Stimulated activated CD8-positive, alpha-beta memory T cell treated with anti-CD3 and anti-CD28 coated beads, Interleukin-7, amount 100 ng/mL, for 1 hour (primary cell): ENCODE measurements around the gene HOPX.
"Not testable (repeated sequence)": the region's sequence is repeated elsewhere in the genome, so short reads cannot be mapped to it uniquely, and the experiment has no call there.

Experiments used
- DNase-seq, 2 donors: peaks; one replicate each; pipeline ENCODE4 v3.0.0-alpha.2; 2020; ENCODE audit warnings: low read depth in 2 of 2

Gene HOPX

GRCh38 chr4:56681158-56681852 is at the start of gene HOPX:
HOPX (minus strand) TSS chr4:56681296; CDS start chr4:56657816, 23,480 bp downstream.
- no peak for DNase-seq

DNA sequence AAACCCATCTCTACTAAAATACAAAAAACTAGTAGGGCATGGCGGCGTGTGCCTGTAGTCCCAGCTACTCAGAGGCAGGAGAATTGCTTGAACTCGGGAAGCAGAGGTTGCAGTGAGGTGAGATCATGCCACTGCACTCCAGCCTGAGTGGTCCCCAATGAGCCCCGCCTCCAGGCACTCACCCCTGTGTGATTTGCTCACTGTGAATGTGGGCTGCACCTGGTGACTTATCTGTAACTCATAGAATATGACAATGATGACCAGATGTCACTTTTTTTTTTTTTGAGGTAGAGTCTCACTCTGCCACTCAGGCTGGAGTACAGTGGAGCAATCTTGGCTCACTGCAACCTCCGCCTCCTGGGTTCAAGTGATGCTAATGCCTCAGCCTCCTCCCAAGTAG is 49.0 kb upstream of the HOPX start:
- no peak for DNase-seq

- no peak for DNase-seq
Observed at GRCh38 chr4:56728512-56728911, 47.4 kb upstream of the HOPX start.

DNA sequence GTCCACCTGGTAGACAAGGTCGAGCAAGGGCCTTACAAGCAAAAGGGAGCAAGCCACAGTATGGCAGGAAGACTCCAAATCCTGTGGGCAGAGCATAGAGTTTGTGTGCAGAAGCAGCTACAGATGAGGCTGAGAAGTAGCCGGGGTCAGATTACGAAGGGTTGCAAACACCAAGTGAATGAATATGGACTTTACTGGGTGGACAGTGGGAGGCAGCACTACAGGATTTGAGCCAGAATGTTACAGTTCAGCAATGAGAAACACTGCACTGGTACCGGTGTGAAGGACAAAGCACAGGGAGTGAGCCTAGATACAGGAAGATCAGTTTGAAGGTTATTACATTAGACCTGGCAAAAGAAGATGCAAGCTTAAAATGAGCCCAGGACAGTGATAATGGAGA is 46.1 kb upstream of the HOPX start:
- no peak for DNase-seq

DNA sequence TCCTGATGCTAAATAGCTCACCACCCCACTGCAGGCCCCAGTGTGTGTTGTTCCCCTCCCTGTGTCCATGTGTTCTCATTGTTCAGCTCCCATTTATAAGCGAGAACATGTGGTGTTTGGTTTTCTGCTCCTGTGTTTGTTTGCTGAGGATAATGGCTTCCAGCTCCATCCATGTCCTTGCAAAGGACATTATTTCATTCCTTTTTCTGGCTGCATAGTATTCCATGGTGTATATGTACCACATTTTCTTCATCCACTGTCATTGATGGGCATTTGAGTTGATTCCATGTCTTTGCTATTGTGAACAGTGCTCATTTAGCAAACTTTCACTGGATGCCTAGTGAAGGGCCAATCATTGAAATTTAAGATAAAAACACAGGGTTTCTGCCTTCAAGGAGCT is 45.5 kb upstream of the HOPX start:
- DNase-seq, result not testable (repeated sequence)

GRCh38 chr4:56723659-56724230 is 42.6 kb upstream of the HOPX start:
- DNase-seq, result no peak

DNA sequence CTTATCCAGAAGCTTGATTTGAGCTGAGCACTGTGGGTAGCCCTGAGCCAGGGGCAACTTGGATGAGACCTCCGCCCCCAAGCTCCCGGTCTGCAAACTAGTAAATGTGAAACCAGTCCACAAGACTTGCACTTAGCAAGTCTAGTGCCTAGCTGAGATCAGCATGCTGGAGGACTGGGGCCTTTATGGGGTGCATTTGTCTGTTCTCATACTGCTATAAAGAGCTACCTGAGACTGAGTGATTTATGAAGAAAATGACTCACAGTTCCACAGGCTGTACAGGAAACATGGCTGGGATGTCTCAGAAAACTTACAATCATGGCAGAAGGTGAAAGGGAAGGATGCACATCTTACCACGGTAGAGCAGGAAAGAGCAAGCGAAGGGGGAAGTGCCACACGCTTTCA is 42.1 kb upstream of the HOPX start:
- DNase-seq, result no peak

GRCh38 chr4:56708146-56708545 is 27.1 kb upstream of the HOPX start:
- DNase-seq, result no peak

GRCh38 chr4:56705966-56706365 is 24.9 kb upstream of the HOPX start:
- DNase-seq, result no peak

DNA sequence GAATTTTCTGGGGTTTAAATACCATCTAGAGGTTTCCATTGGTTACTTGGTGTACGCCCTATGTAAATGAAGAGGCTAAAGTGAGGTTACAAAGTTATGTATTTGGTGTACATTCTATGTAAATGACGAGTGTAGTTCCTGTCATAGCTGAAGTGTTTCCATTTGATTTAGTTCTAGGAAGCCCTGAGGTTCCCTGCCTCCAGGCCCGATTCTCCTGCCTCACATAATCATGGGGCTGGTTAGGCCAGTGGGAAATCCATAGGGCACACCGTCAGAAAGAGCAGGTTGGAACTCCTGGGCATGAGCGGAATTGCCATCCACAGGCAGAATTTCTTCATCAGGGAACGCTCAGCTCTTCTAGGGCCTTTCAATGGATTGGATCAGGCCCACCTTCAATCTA is 24.2 kb upstream of the HOPX start:
- no peak for DNase-seq

- no peak for DNase-seq
Observed at GRCh38 chr4:56704089-56704871, 23.2 kb upstream of the HOPX start.

GRCh38 chr4:56703378-56703777 is 22.3 kb upstream of the HOPX start:
- DNase-seq, result no peak

- DNase-seq, result no peak
Observed at GRCh38 chr4:56701644-56702043, 20.5 kb upstream of the HOPX start.

GRCh38 chr4:56701161-56701480 is 20.0 kb upstream of the HOPX start:
- DNase-seq, result no peak

DNA sequence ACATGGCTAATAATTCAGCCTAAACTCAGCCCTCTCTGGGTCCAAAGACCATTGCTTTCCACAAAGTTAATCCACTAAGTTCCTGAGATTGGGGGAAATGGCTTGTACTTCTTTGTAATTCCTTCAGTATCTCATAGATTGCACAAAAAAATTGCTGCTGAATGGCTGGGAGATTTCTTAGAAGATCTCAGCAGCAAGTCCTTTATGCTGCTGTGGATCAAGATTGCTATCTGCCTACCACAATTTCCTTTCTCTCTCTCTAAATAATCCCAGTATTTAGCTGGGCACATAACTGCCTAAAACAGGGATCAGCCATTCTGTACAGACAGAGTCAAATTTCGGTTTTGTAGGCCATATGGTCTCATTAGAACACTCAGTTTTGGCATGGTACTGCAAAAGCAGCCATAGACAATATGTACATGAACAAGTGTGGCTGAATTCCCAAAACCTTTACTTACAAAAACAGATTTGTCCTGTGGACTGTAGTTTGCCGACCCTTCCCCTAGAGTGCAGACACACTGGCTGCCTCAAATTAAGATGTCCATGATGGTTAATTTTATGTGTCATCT is 18.5 kb upstream of the HOPX start:
- no peak for DNase-seq

DNA sequence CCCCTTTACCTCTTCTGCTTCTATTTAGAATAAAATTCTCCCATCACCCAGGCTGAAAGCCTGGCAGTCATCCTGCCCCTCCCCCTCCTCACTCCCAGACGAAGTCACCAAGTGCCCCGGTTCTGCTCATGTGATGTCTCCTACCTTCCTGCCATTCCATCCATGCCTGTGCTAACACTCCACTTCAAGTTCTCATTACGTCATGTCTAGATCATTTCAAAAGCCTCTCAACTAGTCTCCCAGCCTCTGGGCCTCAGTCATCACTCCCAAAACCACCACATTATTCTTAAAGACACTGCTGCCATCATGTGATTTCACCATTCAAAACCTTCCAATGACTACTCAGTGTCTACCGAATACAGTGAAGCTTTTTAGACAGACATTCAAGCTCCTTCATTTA is 17.2 kb upstream of the HOPX start:
- DNase-seq, result no peak

- DNase-seq, result no peak
Observed at GRCh38 chr4:56696056-56696455, 15.0 kb upstream of the HOPX start.

- not testable (repeated sequence) for DNase-seq
Observed at GRCh38 chr4:56693476-56693875, 12.4 kb upstream of the HOPX start.

DNA sequence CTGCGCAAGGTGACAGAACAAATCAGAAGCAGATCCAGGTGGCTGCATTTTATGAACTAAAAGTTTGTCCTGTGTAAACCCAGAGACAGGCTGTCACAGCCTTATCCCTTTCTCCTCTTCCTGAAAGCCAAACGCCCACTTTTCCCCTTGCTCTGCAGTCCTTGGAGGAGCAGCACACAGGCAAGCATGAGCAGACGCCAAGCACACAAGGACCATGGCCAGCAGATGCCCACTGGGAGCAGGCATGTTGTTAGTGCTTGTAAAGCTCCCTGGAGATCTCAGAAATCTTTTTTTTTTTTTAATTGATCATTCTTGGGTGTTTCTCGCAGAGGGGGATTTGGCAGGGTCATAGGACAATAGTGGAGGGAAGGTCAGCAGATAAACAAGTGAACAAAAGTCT is 11.5 kb upstream of the HOPX start:
- no peak for DNase-seq

- no peak for DNase-seq
Observed at GRCh38 chr4:56691425-56691824, 10.3 kb upstream of the HOPX start.

GRCh38 chr4:56690393-56690792 is 9.3 kb upstream of the HOPX start:
- DNase-seq, result no peak

GRCh38 chr4:56689201-56689969 is 8.3 kb upstream of the HOPX start:
- DNase-seq, result no peak
